Mucosa of stomach (tissue), 1 donor: ENCODE measurements around the gene NRROS.

Experiments used
- H3K27me3 ChIP-seq: one replicate; pipeline ENCODE4 v1.7.0; 2013; ENCODE audit warnings: mild to moderate bottlenecking, low read length; ENCODE audit not compliant: control insufficient read depth, insufficient read depth
- H3K36me3 ChIP-seq: one replicate; pipeline ENCODE4 v1.7.0; 2013; ENCODE audit warnings: low read length; ENCODE audit not compliant: control insufficient read depth, insufficient read depth
- H3K4me1 ChIP-seq: one replicate; pipeline ENCODE4 v1.7.0; 2013; ENCODE audit warnings: mild to moderate bottlenecking, low read length; ENCODE audit not compliant: control insufficient read depth, insufficient read depth
- H3K4me3 ChIP-seq: one replicate; pipeline ENCODE4 v1.7.0; 2013; ENCODE audit warnings: low read length
- H3K9ac ChIP-seq: one replicate; pipeline ENCODE4 v1.7.0; 2013; ENCODE audit warnings: mild to moderate bottlenecking, low read length, moderate library complexity
- H3K9me3 ChIP-seq: one replicate; pipeline ENCODE4 v1.7.0; 2013; ENCODE audit warnings: mild to moderate bottlenecking, low read length, moderate library complexity; ENCODE audit not compliant: control insufficient read depth
- donor health status: Pancreatic carcinoma.

The NRROS gene

GRCh38 chr3:196677353-196677752 is 37.9 kb downstream of the NRROS start:
- Histone ChIP-seq H3K9ac (no peak overlapping the region), H3K36me3 (no peaks in the 10 kb centered on the region), H3K4me3 (no peak overlapping the region), H3K9me3 (no peaks in the 10 kb centered on the region), H3K4me1 (peaks cover 5% of the 10 kb centered on the region), H3K27me3 (no peaks in the 10 kb centered on the region)

- Histone ChIP-seq H3K27me3 (no peaks in the 10 kb centered on the region), H3K9ac (no peak overlapping the region), H3K4me3 (no peak overlapping the region), H3K9me3 (no peaks in the 10 kb centered on the region), H3K4me1 (peaks cover 5% of the 10 kb centered on the region), H3K36me3 (no peaks in the 10 kb centered on the region)
Measured at GRCh38 chr3:196677931-196678330, 38.4 kb downstream of the NRROS start.

GRCh38 chr3:196684548-196685407 is 45.3 kb downstream of the NRROS start:
- H3K4me3 ChIP-seq: no peak overlapping the region
- peak overlapping the region; percentile 3 for H3K9ac ChIP-seq
- no peaks in the 10 kb centered on the region for H3K4me1 ChIP-seq
- no peaks in the 10 kb centered on the region for H3K36me3 ChIP-seq
- no peaks in the 10 kb centered on the region for H3K27me3 ChIP-seq
- H3K9me3 ChIP-seq: no peaks in the 10 kb centered on the region

GRCh38 chr3:196686436-196686835 is 46.9 kb downstream of the NRROS start:
- no peaks in the 10 kb centered on the region for H3K27me3 ChIP-seq
- H3K9me3 ChIP-seq: no peaks in the 10 kb centered on the region
- H3K36me3 ChIP-seq: no peaks in the 10 kb centered on the region
- H3K9ac ChIP-seq: no peak overlapping the region
- H3K4me1 ChIP-seq: no peaks in the 10 kb centered on the region
- no peak overlapping the region for H3K4me3 ChIP-seq

GRCh38 chr3:196688349-196688748 is 48.9 kb downstream of the NRROS start:
- H3K9ac ChIP-seq: no peak overlapping the region
- no peaks in the 10 kb centered on the region for H3K4me1 ChIP-seq
- H3K4me3 ChIP-seq: no peak overlapping the region
- H3K36me3 ChIP-seq: no peaks in the 10 kb centered on the region
- H3K27me3 ChIP-seq: no peaks in the 10 kb centered on the region
- no peaks in the 10 kb centered on the region for H3K9me3 ChIP-seq

- Histone ChIP-seq H3K9ac (no peak overlapping the region), H3K4me3 (no peak overlapping the region), H3K9me3 (no peaks in the 10 kb centered on the region), H3K27me3 (no peaks in the 10 kb centered on the region), H3K36me3 (no peaks in the 10 kb centered on the region), H3K4me1 (no peaks in the 10 kb centered on the region)
Measured at GRCh38 chr3:196689941-196690660, 50.6 kb downstream of the NRROS start.

GRCh38 chr3:196691386-196691785 is 51.9 kb downstream of the NRROS start:
- Histone ChIP-seq H3K9me3 (no peaks in the 10 kb centered on the region), H3K4me3 (no peak overlapping the region), H3K27me3 (no peaks in the 10 kb centered on the region), H3K36me3 (no peaks in the 10 kb centered on the region), H3K9ac (no peak overlapping the region), H3K4me1 (no peaks in the 10 kb centered on the region)

GRCh38 chr3:196694202-196694638 is 54.7 kb downstream of the NRROS start:
- Histone ChIP-seq H3K9me3 (no peaks in the 10 kb centered on the region), H3K9ac (no peak overlapping the region), H3K36me3 (no peaks in the 10 kb centered on the region), H3K4me1 (no peaks in the 10 kb centered on the region), H3K27me3 (no peaks in the 10 kb centered on the region), H3K4me3 (no peak overlapping the region)

GRCh38 chr3:196694941-196695848 is 55.7 kb downstream of the NRROS start:
- Histone ChIP-seq H3K4me3 (no peak overlapping the region), H3K4me1 (no peaks in the 10 kb centered on the region), H3K27me3 (no peaks in the 10 kb centered on the region), H3K9ac (no peak overlapping the region), H3K36me3 (no peaks in the 10 kb centered on the region), H3K9me3 (no peaks in the 10 kb centered on the region)

- no peaks in the 10 kb centered on the region for H3K4me1 ChIP-seq
Measured at GRCh38 chr3:196695849-196696226, 56.3 kb downstream of the NRROS start.

GRCh38 chr3:196697270-196697669 is 57.8 kb downstream of the NRROS start:
- no peaks in the 10 kb centered on the region for H3K27me3 ChIP-seq
- no peaks in the 10 kb centered on the region for H3K4me1 ChIP-seq
- H3K9ac ChIP-seq: no peak overlapping the region
- H3K9me3 ChIP-seq: no peaks in the 10 kb centered on the region
- no peak overlapping the region for H3K4me3 ChIP-seq
- H3K36me3 ChIP-seq: no peaks in the 10 kb centered on the region

More at GRCh38 chr3:196695849-196696226, 56.3 kb downstream of the NRROS start:
- no peak overlapping the region for H3K4me3 ChIP-seq
- no peaks in the 10 kb centered on the region for H3K27me3 ChIP-seq
- H3K9me3 ChIP-seq: no peaks in the 10 kb centered on the region
- no peaks in the 10 kb centered on the region for H3K36me3 ChIP-seq
- no peak overlapping the region for H3K9ac ChIP-seq
